Posterior cingulate gyrus (tissue), 11 donors: ENCODE data around the gene LRRC45.

Experiments used
- DNase-seq, 10 donors: peaks; one replicate each; pipeline versions ENCODE4 v3.0.0 to v3.0.0-alpha.2; 2020 to 2021; ENCODE audit warnings: mixed read lengths in 3 of 10
- intact Hi-C: fragments of 100-400 bp; cut with DNase I; formaldehyde crosslinking; loops from one replicate; pipeline ENCODE4 v1.15.1; 2023

Gene LRRC45

DNA sequence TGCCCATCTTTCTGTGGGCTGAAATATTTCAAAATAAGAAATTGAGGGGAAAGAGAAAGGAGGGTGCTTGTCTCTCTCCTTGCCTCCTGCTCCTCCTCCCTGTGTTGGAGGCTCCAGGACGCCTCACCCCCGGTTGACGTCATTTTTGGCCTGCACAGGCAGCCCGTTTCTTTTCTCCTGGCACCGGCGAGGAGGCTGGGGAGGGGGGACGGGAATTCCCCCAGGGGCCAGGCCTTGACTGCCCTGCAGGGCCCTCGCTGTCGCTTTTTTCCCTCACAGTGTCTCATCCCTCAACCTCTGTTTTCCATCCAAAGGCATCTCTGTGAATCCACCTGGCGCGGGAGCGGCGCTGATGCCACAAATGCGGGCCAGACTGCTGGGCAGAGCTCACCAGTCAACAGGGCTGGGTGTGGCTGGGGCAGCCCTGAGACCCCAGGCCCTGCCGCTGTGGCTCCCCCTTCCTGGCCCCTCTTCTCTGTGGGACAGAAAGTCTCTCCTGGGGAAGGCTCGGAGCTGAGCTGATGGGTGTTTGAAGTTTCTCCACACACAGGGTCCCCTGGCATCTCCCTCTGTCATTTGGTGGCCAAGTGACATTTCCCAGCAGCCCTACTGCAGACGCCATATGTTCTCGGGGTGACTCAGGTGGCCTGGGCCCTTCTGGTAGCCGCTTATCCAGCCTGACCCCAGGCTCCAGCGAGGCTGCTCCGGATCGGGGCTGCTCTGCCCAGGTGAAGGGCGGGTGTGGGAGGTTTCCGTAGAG is 16.5 kb upstream of the LRRC45 start:
- DNase-seq, result peak in 1 of 10 donors; percentile 47
- intact Hi-C loops, result no loop called here

DNA sequence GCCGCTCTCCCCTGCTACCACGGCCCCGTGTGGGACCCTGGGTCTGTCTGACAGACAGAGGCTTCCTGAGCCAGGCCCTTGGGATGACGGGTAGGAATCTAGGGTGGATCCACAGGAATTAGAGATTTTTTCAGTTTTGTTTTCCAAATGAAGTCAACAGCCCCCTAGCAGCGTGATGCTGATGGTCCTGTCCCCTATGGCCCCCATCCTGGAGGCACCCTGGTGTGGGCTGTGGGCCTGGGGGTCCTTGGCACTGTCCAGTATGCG is 15.9 kb upstream of the LRRC45 start:
- DNase-seq, result no peak
- intact Hi-C loops, result no loop called here

DNA sequence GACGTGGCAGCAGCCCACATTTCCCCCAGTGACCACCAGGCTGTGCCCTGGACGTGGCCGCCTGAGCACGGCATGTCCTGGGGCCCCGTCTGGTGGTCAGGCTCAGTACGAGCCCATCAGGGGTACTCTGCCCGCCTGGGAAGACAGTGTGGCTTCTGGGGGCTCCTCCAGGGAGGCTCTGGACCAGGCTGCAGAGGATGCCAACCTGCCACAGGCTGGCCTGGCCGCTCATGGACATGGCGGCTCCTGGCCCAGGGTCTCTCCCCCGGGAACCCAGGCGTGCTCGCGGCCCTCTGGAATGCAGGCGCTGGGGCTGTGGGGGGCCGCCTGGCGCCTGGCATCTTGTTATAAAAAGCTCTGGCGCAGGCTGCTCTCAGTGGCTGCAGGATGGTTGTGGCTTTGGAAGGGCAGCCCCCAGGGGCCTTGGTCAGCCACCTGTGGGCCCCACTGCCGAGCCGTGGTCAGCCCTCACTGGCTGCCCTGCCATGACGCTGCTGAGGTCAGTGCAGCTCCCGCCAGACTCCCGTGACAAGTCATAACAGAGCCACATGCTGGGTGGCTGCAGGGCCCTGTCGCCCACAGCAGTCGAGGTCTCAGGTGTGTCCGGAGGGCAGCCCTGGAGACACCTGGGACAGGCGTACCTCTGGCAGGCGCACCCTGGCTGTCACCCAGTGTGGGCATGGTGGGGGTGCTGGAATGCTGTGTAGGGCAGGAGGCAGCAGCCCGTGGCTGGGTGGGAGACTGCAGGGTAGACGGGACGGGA is 15.4 kb upstream of the LRRC45 start:
- DNase-seq, result no peak
- intact Hi-C loops, result no loop called here

DNA sequence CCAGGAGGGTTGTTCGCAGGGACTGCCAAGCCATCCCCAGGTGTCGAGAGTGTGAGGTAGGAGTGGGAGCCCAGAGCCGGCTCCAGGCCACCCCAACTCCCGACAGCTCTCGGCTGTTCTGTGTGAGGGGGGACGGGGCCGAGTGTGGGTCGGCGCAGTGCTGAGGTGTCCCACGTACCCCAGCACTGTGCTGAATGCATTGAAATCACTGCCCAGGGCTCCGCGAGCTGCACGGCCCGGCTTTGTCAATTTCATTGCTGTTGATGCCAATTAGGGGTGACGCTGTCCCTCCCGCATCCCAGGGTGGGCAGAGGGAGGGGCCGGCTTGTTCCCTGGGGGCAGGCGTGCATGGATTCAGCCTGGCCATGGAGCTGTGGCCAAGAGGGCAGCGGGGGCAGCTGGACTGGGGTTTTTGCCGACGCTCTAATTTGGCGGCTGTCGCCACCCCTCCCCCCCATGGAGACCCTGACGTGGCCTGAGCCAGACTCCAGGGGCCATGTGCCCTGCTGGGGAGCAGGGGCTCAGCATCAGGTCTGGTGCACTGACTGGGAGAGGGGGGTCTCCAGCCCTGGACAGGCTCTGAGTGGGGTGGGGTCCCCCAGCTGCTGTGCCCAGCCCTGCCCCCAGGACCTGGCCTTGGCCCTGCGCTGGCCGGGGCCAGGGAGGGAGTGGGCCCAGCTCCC is 14.7 kb upstream of the LRRC45 start:
- intact Hi-C loops, result no loop called here
- no peak for DNase-seq

DNA sequence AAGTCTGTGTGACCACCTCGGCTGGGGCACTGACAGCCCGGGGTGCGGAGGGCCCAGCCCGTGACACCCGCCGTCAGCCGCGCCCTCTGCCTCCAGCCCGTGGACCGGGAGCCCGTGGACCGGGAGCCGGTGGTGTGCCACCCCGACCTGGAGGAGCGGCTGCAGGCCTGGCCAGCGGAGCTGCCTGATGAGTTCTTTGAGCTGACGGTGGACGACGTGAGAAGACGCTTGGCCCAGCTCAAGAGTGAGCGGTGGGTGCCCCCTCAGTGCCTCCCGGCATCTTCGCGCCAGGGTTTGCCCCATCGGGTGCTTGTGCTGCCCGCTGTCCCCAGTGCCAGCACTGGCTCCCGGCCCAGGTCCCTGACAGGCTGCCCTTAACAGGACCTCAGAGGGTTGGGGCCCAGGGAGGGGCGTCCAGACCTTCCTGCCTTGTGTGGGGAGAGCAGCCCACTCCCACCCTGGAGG is 14.1 kb upstream of the LRRC45 start:
- no peak for DNase-seq
- intact Hi-C loops, result no loop called here

DNA sequence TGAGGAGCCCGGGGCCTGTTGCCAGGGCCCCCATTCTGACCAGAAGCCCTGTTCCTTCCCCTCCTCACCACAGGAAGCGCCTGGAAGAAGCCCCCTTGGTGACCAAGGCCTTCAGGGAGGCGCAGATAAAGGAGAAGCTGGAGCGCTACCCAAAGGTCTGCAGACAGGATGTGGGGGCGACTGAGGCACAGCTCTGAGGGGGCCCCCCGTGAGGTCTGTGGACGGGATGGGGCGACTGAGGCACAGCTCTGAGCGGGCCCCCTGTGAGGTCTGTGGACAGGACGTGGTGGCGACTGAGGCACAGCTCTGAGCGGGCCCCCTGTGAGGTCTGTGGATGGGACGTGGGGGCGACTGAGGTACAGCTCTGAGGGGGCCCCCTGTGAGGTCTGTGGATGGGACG is 13.7 kb upstream of the LRRC45 start:
- DNase-seq, result no peak
- intact Hi-C loops, result no loop called here

DNA sequence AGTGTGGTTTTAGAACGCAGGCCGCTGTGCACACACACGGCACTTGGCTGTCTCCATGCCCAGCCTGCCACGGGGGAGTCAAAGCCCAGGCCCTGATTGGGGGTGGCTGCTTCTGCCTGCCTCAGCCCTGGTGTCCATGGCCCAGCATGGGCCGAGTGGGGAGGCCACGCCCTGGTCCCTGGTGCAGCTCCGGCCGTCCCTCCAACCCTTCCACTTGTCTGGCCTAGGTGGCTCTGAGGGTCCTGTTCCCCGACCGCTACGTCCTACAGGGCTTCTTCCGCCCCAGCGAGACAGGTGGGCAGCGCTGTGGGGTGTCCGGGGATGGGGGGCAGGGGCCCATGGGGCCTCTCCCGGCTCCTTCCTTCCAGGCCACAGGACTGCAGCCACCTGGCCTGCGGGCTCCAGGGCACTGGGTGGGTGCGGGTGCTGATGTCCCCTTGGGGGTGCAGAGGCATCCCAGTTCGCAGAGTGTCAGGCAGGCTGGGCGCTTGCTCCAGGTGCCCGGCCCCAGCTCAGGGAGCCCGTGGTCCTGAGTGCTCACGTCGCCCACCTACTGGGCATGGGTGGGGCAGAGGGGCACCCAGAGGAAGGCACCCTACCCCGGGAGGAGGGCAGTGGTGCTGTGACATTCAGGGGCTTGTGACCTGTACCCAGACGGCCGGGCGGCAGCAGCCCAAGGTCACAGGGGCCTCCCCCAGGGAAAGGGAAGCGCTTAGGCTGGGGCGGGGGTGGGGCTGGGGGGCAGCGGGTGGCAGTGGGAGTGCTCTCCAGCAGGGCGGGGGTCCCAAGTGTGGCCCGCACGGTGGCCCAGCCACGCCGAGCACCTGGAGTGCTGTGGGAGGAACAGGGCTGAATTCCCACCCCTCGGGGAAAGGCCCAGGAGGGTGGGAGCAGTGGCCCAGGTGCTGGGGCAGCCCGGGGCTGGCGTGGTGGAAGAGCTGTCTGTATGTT is 12.3 kb upstream of the LRRC45 start:
- intact Hi-C loops, result no loop called here
- no peak for DNase-seq

DNA sequence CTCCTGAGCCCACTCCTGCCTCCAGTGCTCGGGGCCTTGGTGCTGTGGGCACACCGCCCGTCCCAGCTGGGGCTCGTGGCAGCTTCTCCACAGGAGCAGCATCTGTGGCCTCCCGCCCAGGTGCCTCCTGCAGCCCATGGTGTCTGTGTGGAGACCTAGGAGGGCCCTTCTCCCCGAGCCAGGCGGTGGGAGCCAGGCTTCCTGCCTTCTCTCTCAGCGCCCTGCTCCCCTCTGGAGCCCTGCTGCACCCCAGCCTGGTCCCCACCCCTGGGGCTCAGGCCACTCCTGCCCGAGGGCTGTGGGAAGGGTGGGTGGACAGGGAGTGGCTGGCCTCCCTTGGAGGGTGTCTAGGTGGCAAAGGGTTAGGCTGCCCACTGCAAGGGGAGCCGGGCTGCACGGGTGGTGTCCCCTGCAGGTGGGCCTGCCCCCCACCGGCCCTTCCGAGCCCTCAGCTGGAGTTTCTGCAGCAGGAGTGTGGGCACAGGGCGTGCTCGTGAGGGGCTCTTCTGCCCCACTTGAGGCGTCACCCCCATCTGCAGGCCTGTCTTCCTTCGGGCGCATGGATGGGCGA is 11.4 kb upstream of the LRRC45 start:
- intact Hi-C loops, result no loop called here
- DNase-seq, result no peak

DNA sequence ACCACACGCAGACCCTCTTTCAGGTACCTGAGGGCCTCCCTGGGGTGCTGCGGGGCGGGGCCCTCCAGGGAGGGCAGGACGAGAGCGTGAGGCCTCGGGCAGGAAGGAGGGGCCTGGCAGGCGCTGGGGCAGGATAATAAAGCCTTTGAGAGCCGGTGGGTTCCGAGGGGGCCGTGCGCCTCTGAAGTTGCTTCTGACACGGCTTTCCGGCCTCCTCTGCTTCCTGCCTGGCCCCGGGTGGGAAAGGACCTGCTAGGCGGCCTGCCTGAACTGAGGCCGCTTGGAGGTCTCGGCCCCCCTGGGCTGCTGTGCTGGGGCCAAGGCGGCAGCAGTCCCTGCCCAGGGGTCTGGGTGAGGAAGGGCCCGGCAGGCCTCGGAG is 10.9 kb upstream of the LRRC45 start:
- intact Hi-C loops, result no loop called here
- DNase-seq, result no peak

DNA sequence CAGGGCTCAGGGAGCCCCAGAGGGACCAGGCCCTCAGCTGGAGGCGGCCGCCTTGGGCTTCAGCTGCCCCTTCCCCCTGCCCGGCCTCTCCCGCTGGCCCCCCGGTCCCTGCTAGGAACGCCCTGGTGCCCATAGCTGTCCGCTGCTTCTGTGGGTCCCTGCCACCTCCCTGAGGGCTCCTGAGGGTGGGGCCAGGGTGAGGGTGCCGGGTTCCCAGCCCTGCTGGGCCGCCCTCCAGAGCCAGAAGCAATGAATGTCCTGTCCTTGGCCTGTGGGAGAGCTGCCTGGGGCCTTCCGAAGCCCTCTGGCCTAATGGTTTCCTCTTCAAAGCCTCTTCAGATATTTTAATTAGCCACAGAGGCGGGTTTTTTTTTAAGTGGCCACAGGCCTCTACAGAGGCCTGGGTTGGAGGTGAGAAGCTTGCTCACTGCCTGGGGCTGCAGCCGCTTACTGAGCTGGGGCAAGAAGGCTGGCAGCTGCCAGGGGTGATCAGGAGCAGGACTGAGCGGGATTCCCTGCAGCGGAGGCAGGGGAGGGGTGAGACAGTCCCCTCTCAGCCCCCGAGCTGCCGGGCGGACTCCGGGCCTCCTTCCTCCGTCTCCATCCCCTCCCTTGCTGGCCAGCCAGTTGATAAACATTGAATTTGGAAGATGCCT is 10.3 kb upstream of the LRRC45 start:
- DNase-seq, result no peak
- intact Hi-C loops, result no loop called here

DNA sequence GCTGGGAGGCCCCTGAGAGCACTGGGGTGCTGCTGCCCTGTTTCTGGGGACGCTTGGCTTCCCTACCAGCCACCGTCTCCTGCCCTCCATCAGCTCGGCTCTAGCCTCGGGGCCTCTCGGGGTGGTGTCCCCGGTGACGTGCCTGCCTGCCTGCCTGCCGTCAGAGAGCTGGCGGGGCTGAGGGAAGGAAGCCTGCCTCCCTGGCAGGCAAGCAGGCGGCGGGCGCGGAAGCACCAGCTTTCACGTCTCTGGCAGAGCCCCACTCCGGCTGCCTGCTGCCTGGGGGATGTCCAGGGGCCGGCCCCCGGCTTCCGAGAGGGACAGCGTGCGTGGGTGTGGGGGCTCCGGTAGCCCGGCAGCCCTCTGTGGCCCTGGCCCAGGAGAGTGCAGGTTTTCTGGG is 9.8 kb upstream of the LRRC45 start:
- intact Hi-C loops, result no loop called here
- DNase-seq, result peak in 4 of 10 donors; percentile 48 to 83 (median 61)

DNA sequence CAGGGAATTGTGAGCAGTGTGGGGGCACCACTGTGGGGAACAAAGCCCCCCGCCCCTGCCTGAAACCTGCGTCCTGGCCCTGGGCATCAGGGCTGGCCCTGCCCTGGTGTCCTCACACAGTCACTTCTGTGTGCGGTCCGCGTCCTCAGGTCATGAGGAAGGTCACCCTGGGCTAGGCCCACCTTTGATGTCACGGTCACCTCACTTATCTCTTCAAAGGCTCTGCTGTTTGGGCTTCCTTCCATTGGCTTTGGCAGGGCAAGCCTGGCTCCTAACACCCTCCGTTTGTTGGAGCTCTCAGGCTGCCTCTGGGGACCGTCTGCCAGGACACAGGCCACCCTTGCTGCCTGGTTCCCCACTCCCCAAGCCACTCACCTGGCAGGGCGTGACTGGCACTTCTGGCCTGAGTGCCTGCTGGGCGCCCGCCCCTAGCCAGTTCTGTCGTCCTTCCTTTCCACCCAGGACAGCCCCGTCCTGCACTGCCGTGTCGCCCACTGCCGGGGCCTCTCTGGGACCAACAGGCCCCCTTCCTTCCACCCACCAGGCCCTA is 9.3 kb upstream of the LRRC45 start:
- no peak for DNase-seq
- intact Hi-C loops, result no loop called here

DNA sequence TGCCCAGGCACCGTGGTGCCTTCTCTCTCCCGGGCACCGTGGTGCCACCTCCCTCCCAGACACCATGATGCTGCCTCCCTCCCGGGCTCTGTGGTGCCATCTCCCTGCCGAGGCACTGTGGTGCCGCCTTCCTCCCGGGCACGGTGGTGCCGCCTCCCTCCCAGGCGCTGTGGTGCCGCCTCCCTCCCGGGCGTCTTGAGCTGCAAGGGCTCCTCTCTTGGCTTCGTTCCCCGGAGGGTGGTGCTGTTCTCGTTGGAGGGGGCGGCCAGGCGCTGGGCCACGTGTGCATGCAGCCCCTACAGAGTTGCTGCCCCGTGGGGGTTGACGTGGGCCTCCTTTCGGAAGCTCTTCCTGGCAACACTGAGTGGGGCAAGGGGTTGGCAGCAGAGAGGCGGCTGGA is 8.7 kb upstream of the LRRC45 start:
- DNase-seq, result peak in 4 of 10 donors; percentile 40 to 93 (median 76)
- intact Hi-C loops, result no loop called here

DNA sequence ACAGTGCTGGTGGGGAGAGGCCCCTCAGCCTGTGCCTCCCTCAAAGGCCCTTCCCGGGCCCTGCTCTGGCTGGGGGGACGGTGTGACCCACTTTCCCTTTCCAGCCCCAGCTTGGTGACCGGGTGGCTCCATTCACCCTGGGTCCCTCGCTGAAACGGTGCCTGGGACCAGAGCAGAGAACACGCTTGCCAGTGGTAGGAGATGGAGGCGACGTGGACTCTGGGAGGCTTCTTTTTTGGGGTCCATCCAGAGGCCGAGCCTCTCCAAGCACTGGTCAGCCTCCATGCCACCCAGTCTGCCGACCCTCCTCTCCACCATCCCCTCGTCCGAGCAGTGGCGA is 8.2 kb upstream of the LRRC45 start:
- no peak for DNase-seq
- intact Hi-C loops, result no loop called here

DNA sequence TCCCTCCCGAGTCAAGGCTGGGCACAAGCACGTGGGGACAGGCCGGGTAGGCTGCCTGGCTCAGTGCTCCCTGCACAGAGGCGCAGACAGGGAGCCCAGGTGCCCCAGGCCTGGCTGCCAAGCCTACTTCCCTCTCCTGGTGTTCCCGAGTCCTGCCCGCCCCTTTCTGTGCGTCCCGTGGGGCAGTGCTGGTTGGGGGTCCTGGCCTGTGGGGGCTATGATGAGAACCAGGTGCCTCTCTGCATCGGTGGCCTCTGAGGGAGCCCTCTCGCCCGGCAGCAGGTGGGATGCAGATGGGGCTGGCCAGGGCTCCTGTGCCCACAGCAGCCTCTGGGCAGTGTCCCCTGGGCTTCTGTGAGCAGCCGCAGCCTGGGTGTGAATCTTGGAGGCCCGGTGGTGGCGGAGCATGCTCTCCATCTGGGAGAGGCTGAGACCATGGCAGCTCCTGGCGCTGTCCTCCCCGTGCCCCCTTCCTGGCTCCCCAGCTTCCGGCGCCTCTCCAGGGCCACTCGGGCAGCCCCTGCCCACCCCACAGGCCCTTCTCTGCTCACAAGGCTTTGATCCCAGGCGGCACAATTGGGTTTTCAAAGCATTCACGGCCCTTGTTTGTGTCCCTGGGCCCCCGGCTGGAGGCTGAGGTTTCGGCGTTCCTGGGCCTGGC is 7.7 kb upstream of the LRRC45 start:
- intact Hi-C loops, result no loop called here

DNA sequence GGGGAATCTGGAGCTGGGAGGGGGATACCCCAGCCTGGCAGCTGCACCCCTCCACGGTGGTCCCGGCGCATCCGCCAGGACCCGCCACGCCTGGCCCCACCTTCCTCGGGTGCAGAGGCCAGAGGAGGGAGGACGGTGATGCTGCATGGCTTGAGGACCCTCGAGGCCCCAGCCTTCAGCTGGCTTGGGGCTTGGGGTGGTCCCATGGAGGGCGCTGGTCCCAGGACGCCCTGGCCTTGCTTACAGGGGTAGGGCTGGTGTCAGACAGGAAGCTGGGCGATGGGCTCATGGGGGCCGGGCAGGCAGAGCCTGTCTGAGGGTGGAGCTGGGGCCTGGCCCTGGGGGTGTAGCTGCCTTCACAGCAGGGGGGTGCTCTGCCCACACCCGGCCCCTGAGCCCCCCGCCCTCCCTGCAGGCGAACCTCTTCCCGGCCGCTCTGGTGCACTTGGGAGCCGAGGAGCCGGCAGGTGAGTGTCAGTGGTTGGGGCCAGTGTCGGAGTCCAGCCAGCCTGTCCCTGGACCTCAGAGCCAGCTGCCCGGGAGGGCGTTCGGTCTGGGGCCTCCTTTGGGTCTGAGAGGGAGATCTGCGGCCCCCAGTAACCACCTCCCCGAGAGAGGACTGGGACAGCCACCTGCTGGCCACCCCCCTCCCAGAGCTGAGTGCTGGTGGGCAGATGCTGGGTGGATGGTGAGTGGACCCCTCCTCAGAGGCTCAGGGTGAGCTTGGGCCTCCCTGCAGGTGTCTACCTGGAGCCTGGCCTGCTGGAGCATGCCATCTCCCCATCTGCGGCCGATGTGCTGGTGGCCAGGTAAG is 6.8 kb upstream of the LRRC45 start:
- DNase-seq, result no peak
- intact Hi-C loops, result no loop called here

More for the DNA sequence above, 7.7 kb upstream of the LRRC45 start:
- no peak for DNase-seq

DNA sequence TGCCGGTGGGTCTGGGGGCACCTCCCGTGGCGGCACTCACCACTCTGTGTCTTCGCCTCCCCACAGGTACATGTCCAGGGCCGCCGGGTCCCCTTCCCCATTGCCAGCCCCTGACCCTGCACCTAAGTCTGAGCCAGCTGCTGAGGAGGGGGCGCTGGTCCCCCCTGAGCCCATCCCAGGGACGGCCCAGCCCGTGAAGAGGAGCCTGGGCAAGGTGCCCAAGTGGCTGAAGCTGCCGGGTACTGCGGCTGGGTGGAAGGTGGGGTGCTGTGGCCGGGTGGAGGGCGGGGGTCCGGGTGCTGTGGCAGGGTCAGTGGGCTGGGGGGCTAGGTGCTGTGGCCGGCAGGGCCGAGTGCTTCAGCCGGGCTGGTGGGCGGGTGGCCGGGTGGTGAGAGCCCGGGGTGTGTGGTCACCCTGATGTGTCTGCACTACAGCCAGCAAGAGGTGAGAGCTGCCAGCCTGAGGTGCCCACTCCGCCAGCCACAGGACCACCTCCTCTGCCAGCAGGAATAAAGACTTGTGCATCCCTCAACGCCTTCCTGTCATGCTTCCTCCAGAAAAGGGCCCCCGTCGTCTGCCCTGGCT is 6.1 kb upstream of the LRRC45 start:
- no peak for DNase-seq
- intact Hi-C loops, result no loop called here

DNA sequence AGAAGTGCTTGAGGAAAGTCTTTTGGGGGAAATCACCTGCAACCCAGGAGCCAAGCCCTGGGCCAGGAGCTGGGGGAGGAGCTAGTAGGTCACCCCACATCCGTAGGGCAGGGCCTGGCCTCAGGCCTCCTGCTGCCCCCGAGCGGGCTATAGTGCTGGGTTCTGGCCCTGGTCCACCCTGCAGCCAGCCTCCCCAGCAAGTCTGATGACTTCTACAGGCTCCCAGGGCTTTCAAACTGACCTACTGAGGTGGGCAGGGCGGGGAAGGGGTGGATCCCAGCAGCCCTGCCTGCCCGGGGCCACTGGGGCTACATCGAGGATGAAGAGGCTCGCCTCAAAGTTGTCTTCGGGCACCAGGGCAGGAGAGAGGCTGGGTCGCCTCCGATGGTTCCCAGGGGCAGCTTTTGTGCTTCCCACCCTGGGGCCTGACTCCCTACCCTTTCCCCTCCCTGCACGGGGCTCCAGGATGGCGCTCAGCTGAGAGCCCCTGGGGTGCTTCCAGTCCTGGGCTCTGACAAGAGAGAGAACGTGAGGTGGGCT is 5.4 kb upstream of the LRRC45 start:
- intact Hi-C loops, result no loop called here

More for the DNA sequence above, 5.4 kb upstream of the LRRC45 start:
- DNase-seq, result no peak
